SK-N-SH (cell line): ENCODE results near the gene TRDN.
"Not testable (repeated sequence)": the region's sequence is repeated elsewhere in the genome, so short reads cannot be mapped to it uniquely, and the experiment has no call there.

Experiments
- EP300 ChIP-seq, 2 experiments: IDR thresholded peaks; 2 replicates each; pipeline versions ENCODE4 v1.4.0 to v1.6.1; 2012; ENCODE audit warnings: borderline replicate concordance in 1 of 2, low read depth in 1 of 2, low read length in 1 of 2
- JUND ChIP-seq: IDR thresholded peaks from 2 replicates; pipeline ENCODE4 v1.4.0; 2012
- MAX ChIP-seq: IDR thresholded peaks from 2 replicates; pipeline ENCODE4 v1.4.0; 2012; ENCODE audit warnings: low read depth
- MEF2A ChIP-seq: IDR thresholded peaks from 2 replicates; pipeline ENCODE4 v1.4.0; 2012; ENCODE audit warnings: low read depth, borderline replicate concordance
- NFIC ChIP-seq: IDR thresholded peaks from 2 replicates; pipeline ENCODE4 v1.4.0; 2012; ENCODE audit warnings: borderline replicate concordance
- POLR2AphosphoS5 ChIP-seq: IDR thresholded peaks from 2 replicates; pipeline ENCODE4 v1.6.1; 2012; ENCODE audit warnings: low read depth, low read length
- RAD21 ChIP-seq: IDR thresholded peaks from 2 replicates; pipeline ENCODE4 v1.6.1; 2012; ENCODE audit warnings: mild to moderate bottlenecking, low read length
- SMC3 ChIP-seq: IDR thresholded peaks from 2 replicates; pipeline ENCODE4 v1.6.1; 2012; ENCODE audit warnings: low read depth, low read length, improper control_type of control experiment
- TAF1 ChIP-seq: IDR thresholded peaks from 2 replicates; pipeline ENCODE4 v1.6.1; 2012; ENCODE audit warnings: low read depth, mild to moderate bottlenecking, low read length, moderate library complexity, borderline replicate concordance
- YY1 ChIP-seq: IDR thresholded peaks from 2 replicates; pipeline ENCODE4 v1.4.0; 2012; ENCODE audit warnings: low read depth, mild to moderate bottlenecking
- TF ChIP-seq, protein P1 (sequence below): fragments of 150-350 bp; IDR thresholded peaks from 2 replicates; pipeline ENCODE4 v1.6.1; 2017; ENCODE audit warnings: antibody characterized with exemption, low read length, low read depth, borderline replicate concordance
- TF ChIP-seq, protein P2 (sequence below): fragments of 200-600 bp; sonication (generic); IDR thresholded peaks from 2 replicates; pipeline ENCODE4 v1.6.1; 2017; ENCODE audit warnings: antibody characterized with exemption, mild to moderate bottlenecking, moderate library complexity
- TF ChIP-seq, protein P3 (sequence below): IDR thresholded peaks from 2 replicates; pipeline ENCODE4 v1.6.1; 2012; ENCODE audit warnings: mild to moderate bottlenecking, low read depth, low read length, moderate library complexity

DNA sequence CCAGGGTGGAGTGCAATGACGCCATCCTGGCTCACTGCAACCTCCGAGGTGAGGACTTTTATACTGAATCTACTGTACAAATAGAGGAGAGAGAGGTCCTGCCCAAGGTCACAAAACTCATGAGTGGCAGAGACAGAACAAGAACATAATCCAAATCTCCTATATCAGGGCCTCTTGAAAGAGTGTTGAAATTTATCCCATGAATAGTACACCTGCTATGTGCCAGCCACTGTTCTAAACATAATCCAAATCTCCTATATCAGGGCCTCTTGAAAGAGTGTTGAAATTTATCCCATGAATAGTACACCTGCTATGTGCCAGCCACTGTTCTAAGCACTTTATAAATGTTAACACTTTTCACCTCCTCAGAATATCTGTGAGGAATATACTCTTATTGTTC lies 409.0 kb downstream of the TRDN start:
- TF ChIP-seq, protein P1, sequence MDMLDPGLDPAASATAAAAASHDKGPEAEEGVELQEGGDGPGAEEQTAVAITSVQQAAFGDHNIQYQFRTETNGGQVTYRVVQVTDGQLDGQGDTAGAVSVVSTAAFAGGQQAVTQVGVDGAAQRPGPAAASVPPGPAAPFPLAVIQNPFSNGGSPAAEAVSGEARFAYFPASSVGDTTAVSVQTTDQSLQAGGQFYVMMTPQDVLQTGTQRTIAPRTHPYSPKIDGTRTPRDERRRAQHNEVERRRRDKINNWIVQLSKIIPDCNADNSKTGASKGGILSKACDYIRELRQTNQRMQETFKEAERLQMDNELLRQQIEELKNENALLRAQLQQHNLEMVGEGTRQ, result not testable (repeated sequence)
- TF ChIP-seq, protein P2, sequence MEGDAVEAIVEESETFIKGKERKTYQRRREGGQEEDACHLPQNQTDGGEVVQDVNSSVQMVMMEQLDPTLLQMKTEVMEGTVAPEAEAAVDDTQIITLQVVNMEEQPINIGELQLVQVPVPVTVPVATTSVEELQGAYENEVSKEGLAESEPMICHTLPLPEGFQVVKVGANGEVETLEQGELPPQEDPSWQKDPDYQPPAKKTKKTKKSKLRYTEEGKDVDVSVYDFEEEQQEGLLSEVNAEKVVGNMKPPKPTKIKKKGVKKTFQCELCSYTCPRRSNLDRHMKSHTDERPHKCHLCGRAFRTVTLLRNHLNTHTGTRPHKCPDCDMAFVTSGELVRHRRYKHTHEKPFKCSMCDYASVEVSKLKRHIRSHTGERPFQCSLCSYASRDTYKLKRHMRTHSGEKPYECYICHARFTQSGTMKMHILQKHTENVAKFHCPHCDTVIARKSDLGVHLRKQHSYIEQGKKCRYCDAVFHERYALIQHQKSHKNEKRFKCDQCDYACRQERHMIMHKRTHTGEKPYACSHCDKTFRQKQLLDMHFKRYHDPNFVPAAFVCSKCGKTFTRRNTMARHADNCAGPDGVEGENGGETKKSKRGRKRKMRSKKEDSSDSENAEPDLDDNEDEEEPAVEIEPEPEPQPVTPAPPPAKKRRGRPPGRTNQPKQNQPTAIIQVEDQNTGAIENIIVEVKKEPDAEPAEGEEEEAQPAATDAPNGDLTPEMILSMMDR, result not testable (repeated sequence)
- TF ChIP-seq YY1; POLR2AphosphoS5; MAX; RAD21; MEF2A; EP300 (IDR thresholded peaks at IDR 0.05; ENCODE audit: borderline replicate concordance in 1 of 2, low read depth in 1 of 2, low read length in 1 of 2); SMC3; NFIC; JUND; TAF1: not testable (repeated sequence)
- TF ChIP-seq, protein P3, sequence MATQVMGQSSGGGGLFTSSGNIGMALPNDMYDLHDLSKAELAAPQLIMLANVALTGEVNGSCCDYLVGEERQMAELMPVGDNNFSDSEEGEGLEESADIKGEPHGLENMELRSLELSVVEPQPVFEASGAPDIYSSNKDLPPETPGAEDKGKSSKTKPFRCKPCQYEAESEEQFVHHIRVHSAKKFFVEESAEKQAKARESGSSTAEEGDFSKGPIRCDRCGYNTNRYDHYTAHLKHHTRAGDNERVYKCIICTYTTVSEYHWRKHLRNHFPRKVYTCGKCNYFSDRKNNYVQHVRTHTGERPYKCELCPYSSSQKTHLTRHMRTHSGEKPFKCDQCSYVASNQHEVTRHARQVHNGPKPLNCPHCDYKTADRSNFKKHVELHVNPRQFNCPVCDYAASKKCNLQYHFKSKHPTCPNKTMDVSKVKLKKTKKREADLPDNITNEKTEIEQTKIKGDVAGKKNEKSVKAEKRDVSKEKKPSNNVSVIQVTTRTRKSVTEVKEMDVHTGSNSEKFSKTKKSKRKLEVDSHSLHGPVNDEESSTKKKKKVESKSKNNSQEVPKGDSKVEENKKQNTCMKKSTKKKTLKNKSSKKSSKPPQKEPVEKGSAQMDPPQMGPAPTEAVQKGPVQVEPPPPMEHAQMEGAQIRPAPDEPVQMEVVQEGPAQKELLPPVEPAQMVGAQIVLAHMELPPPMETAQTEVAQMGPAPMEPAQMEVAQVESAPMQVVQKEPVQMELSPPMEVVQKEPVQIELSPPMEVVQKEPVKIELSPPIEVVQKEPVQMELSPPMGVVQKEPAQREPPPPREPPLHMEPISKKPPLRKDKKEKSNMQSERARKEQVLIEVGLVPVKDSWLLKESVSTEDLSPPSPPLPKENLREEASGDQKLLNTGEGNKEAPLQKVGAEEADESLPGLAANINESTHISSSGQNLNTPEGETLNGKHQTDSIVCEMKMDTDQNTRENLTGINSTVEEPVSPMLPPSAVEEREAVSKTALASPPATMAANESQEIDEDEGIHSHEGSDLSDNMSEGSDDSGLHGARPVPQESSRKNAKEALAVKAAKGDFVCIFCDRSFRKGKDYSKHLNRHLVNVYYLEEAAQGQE, result not testable (repeated sequence)
